GM18519 (cell line): ENCODE measurements around the gene AFMID.
"Not testable (repeated sequence)": the region's sequence is repeated elsewhere in the genome, so short reads cannot be mapped to it uniquely, and the experiment has no call there.

ENCODE experiments used
- ATAC-seq: cut with Tn5 transposase; IDR thresholded peaks from one replicate; pipeline ENCODE4 v1.9.1; 2021; ENCODE audit warnings: mild to moderate bottlenecking, moderate library complexity; ENCODE audit not compliant: unreplicated experiment, low FRiP score

AFMID gene

GRCh38 chr17:78151514-78152008, 35.6 kb upstream of the AFMID start:
- ATAC-seq: no peak

- peak; percentile 42 for ATAC-seq
Measured at GRCh38 chr17:78154903-78155811, 32.0 kb upstream of the AFMID start.

GRCh38 chr17:78159575-78160158, 27.5 kb upstream of the AFMID start:
- ATAC-seq: no peak

DNA sequence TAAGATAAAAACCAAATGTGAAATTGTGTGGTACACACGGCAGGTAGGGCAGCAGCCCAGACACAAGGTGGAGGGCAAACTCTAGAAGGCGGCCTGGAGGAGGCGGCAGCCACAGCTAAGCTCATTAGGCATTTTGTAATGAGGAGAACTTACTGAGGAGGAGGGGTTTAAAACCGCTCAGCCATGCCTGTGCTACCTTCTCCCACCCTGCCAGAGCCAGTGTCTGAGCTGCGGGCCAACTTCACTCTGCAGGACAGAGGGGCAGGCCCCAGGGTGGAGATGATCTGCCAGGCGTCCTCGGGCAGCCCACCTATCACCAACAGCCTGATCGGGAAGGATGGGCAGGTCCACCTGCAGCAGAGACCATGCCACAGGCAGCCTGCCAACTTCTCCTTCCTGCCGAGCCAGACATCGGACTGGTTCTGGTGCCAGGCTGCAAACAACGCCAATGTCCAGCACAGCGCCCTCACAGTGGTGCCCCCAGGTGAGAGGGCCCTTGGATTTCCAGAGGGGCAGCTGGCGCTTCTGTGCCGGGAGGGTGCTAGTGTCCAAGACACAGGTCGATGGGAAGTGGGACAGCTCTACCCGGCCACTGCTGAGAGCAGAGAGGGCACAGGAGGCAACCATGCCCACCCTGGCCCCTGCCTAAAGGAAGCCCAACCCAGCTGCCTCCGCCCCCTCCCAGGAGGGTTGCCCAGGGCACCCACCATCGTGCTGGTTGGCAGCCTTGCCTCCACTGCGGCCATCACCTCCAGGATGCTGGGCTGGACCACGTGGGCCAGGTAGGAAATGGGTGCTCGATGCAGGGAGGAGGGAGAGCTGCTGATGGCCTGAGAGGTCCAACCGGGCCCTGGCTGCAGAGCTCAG, 23.0 kb upstream of the AFMID start:
- ATAC-seq: no peak

GRCh38 chr17:78164748-78165607, 22.2 kb upstream of the AFMID start:
- no peak for ATAC-seq

DNA sequence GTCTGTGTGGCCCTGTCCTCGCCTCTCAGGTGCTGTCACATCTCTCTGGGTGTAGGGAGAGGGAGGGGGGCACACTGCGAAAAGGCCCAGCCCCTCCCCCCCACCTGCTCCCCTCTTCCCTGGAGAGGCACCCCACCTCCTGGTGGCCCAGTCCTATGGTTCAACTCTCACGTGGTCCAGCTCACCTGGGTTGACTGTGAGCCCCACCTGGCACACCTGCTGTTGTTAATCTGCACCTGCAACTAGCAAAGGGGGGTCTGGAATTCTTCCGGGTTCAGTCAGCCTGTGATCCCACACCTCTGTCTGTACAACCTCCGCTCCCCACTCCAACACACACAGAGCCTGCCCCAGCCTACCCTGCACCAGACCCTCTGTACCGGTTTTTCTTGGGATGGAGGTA, 20.7 kb upstream of the AFMID start:
- ATAC-seq: no peak

DNA sequence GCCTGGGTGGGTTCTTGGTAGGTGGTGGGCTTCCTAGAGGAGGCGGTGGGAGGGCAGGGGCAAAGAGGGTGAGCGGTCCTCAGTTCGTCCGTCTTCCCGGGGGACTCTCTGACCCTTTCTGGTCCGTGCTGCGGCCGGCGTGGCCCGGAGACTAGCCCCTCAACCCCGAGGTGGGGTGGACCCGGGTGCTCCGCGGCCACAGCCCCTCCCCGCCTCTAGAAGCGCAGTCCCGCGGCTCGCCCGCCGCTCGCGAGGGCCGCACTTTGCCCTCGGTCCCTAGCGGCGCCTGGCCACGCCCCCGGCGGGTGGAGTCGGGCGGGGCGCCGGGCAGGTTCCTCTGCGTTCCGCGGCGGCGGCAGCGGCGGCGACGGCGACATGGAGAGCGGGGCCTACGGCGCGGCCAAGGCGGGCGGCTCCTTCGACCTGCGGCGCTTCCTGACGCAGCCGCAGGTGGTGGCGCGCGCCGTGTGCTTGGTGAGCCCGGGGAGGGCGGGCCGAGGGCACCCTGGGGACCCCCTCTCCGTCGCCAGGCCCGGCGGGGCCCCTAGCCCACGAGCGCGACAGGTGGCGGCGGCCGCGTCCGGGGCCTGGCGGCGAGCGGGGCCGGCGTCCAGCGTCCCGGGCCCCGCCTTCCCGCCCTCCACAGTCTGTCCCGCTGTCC, 18.8 kb upstream of the AFMID start, which contains the start of gene SYNGR2:
SYNGR2 (plus strand) TSS at position 340 of the 661 bp plus-strand sequence; CDS start at position 376, 36 bp downstream.
- ATAC-seq: peak; percentile 36

DNA sequence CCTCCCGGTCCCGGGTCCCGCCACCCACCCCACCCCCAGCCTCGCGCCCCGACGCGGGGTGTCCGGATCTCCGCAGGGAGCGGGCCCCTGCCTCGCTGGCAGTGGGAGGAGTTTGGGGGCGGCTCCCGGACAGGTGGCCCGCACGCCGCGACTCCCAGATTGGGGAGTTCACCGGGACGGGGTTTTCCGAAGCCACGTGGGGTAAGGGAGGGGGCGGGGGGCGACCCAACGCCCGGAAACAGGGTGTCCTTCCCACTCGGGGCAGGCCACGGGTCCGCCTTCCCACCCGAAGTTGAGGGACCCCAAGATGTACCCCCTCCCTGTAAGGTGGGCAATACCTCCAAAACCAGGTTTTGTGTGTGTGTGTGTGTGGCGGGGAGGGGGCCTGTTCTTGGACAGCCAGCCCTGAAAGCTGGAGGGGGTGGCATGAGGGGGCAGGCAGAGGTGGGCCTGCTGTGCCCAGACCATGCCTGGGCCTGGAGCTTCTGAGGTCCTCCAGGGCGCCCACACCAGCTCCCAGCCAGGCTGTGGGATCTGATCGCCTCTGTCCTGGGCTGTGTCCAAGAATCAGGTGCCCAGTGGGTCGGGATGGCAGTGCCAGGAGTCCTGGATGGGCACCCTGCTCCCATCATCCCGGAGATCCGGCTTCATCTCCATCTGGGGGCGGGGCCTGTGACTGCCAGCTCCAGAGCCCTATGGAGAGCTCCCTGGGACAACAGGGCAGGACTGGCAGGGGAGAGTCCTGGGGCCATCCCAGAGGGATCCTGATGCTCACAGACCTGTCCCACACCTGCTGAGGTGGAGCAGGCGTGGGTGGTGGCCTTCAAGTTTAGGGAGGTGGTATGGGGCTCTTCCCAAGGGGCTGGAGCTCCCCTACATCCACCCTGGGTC, 18.0 kb upstream of the AFMID start:
- ATAC-seq: peak; percentile 4

GRCh38 chr17:78170692-78171590, 16.2 kb upstream of the AFMID start:
- ATAC-seq: no peak

DNA sequence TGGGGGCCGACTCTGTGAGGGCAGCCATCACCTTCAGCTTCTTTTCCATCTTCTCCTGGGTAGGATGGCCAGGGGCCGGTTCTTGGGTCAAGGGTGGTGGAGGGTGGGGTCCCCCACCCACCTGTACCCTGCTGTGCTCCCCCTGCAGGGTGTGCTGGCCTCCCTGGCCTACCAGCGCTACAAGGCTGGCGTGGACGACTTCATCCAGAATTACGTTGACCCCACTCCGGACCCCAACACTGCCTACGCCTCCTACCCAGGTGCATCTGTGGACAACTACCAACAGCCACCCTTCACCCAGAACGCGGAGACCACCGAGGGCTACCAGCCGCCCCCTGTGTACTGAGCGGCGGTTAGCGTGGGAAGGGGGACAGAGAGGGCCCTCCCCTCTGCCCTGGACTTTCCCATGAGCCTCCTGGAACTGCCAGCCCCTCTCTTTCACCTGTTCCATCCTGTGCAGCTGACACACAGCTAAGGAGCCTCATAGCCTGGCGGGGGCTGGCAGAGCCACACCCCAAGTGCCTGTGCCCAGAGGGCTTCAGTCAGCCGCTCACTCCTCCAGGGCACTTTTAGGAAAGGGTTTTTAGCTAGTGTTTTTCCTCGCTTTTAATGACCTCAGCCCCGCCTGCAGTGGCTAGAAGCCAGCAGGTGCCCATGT, 15.4 kb upstream of the AFMID start:
- not testable (repeated sequence) for ATAC-seq

GRCh38 chr17:78172249-78173051, 14.7 kb upstream of the AFMID start:
- no peak for ATAC-seq

GRCh38 chr17:78173097-78173715, 14.0 kb upstream of the AFMID start:
- no peak for ATAC-seq

GRCh38 chr17:78174346-78174869, 12.8 kb upstream of the AFMID start:
- ATAC-seq: no peak

DNA sequence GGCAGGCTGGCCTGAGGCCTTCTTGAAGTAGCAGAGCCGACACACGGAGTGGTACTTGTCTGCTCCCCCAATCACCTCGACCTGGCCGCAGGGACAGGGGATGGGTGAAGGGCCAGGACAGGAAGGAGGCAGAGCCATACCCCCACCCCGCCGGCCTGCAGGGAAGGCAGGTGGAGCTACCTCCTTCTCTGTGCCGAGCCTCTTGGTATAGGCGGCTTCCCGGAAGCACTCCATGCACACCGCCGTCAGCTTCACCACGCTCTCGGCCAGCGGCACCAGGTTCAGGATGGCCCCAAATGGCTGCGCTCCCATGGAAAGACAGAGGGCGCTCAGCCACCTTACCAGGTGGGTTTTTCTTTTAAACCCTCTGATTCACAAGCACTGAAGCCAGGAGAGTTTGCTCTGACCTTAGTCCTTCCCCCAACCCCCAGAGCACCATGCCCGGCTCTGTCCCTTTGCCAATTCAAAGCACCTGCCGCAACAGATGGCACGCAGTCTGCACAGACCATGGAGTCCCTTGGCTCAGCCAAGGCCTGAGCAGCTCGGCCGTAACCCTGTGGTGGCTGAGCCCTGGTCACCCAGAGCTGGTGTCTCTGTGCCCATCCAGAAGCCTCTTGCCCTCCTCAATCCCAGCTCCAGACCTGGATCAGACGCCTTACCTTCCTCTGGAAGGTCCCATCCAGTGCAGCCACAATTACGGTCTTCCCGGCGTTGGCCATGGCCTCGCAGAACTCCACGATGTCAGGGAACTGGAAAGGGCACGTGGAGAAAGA, 12.1 kb upstream of the AFMID start:
- no peak for ATAC-seq

DNA sequence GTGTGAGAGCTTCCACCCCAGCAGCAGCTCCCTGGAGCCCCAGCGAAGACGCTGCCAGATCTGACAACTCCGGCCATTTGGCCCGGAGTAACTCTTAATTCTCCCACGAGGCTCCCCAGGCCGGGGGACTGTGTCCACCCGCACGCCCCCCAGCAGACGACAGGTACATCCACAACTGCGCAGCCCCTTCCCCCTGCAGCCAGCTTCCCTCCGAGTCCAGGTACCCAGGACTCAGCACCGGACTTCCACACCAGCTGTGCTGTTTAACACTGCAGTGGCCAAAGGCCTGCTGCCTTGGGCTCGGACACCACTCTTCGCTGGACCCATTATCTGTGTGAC, 11.6 kb upstream of the AFMID start:
- no peak for ATAC-seq
